Activated T-cell treated with anti-CD3 and anti-CD28 coated beads, Interleukin-2, amount 50 U/mL, for 4 hours (primary cell): ENCODE results near the gene IL1RL1. TPM values are rescaled to one million over a fixed set of nuclear protein-coding genes. Genes with fewer than 3 reads are reported as not detected.
"Not testable (repeated sequence)": the region's sequence is repeated elsewhere in the genome, so short reads cannot be mapped to it uniquely, and the experiment has no call there.

Source experiments
- ATAC-seq, 2 donors: fragments of 200-7000 bp; cut with Tn5 transposase; one replicate each; pipeline ENCODE4 v1.10.0; 2021
- DNase-seq: peaks from one replicate; pipeline ENCODE4 v3.0.0-alpha.2; 2020
- H3K27me3 Mint-ChIP-seq: one replicate; pipeline ENCODE4 v1.8.0; 2021; ENCODE audit warnings: low read depth, mixed read lengths
- H3K36me3 Mint-ChIP-seq: one replicate; pipeline ENCODE4 v1.8.0; 2022; ENCODE audit warnings: mixed read lengths; ENCODE audit not compliant: insufficient read depth
- H3K4me1 Mint-ChIP-seq: one replicate; pipeline ENCODE4 v1.8.0; 2021; ENCODE audit warnings: low read depth, mixed read lengths
- H3K4me3 Mint-ChIP-seq: one replicate; pipeline ENCODE4 v1.8.0; 2021; ENCODE audit warnings: mild to moderate bottlenecking, moderate library complexity, mixed read lengths
- H3K9me3 Mint-ChIP-seq: one replicate; pipeline ENCODE4 v1.8.0; 2021; ENCODE audit warnings: mixed read lengths
- total RNA-seq, 3 donors: library from RNA; stranded (reverse); gene quantifications; one replicate each; pipeline ENCODE4 v1.2.1, GENCODE V29; 2021

The IL1RL1 gene
- total RNA-seq, 3 donors from 2014 or later = 0.26 to 0.58 (median 0.38) TPM

- Mint-ChIP-seq H3K36me3 (no peaks in the 10 kb centered on the region), H3K4me3 (peak overlapping the region; percentile 3), H3K4me1 (peaks cover 26% of the 10 kb centered on the region), H3K27me3 (peaks cover 9% of the 10 kb centered on the region), H3K9me3 (no peaks in the 10 kb centered on the region)
- ATAC-seq (peak in 1 of 2 donors; percentile 34), DNase-seq (no peak)
Measured at GRCh38 chr2:102304268-102304667, 7.1 kb upstream of the IL1RL1 start.

- Mint-ChIP-seq H3K4me1 (peaks cover 26% of the 10 kb centered on the region), H3K9me3 (no peaks in the 10 kb centered on the region), H3K27me3 (peaks cover 9% of the 10 kb centered on the region), H3K4me3 (peak overlapping the region; percentile 3), H3K36me3 (no peaks in the 10 kb centered on the region)
- ATAC-seq (peak; percentile 49 to 51), DNase-seq (peak; percentile 12)
Measured at GRCh38 chr2:102304711-102305611, 6.4 kb upstream of the IL1RL1 start.

GRCh38 chr2:102306125-102306524 is 5.2 kb upstream of the IL1RL1 start:
- Mint-ChIP-seq H3K4me1 (peaks cover 26% of the 10 kb centered on the region), H3K9me3 (no peaks in the 10 kb centered on the region), H3K27me3 (peaks cover 6% of the 10 kb centered on the region), H3K4me3 (no peak overlapping the region), H3K36me3 (no peaks in the 10 kb centered on the region)
- no peak for DNase-seq
- ATAC-seq = no peak

- ATAC-seq (no peak), DNase-seq (no peak)
- no peaks in the 10 kb centered on the region for H3K4me1 Mint-ChIP-seq
- H3K9me3 Mint-ChIP-seq = no peaks in the 10 kb centered on the region
- no peaks in the 10 kb centered on the region for H3K27me3 Mint-ChIP-seq
- H3K4me3 Mint-ChIP-seq = no peak overlapping the region
- no peaks in the 10 kb centered on the region for H3K36me3 Mint-ChIP-seq
Measured at GRCh38 chr2:102313025-102313424, 1.7 kb downstream of the IL1RL1 start.

- no peaks in the 10 kb centered on the region for H3K4me1 Mint-ChIP-seq
- ATAC-seq (no peak), DNase-seq (no peak)
- H3K36me3 Mint-ChIP-seq = no peaks in the 10 kb centered on the region
- no peaks in the 10 kb centered on the region for H3K9me3 Mint-ChIP-seq
- no peak overlapping the region for H3K4me3 Mint-ChIP-seq
- no peaks in the 10 kb centered on the region for H3K27me3 Mint-ChIP-seq
Measured at GRCh38 chr2:102313471-102313870, 2.1 kb downstream of the IL1RL1 start.

- Mint-ChIP-seq H3K4me3 (no peak overlapping the region), H3K4me1 (no peaks in the 10 kb centered on the region), H3K9me3 (no peaks in the 10 kb centered on the region), H3K27me3 (no peaks in the 10 kb centered on the region), H3K36me3 (no peaks in the 10 kb centered on the region)
- ATAC-seq (no peak), DNase-seq (no peak)
Measured at GRCh38 chr2:102313950-102314349, 2.6 kb downstream of the IL1RL1 start.

GRCh38 chr2:102315921-102316320 is 4.6 kb downstream of the IL1RL1 start:
- Mint-ChIP-seq H3K4me1 (no peaks in the 10 kb centered on the region), H3K27me3 (no peaks in the 10 kb centered on the region), H3K4me3 (no peak overlapping the region), H3K9me3 (no peaks in the 10 kb centered on the region), H3K36me3 (no peaks in the 10 kb centered on the region)
- ATAC-seq = no peak
- no peak for DNase-seq

- Mint-ChIP-seq H3K9me3 (no peaks in the 10 kb centered on the region), H3K27me3 (no peaks in the 10 kb centered on the region), H3K4me1 (no peaks in the 10 kb centered on the region), H3K4me3 (no peak overlapping the region), H3K36me3 (no peaks in the 10 kb centered on the region)
- peak in 1 of 2 donors; percentile 28 for ATAC-seq
- no peak for DNase-seq
Measured at GRCh38 chr2:102317715-102318114, 6.4 kb downstream of the IL1RL1 start.

- H3K4me3 Mint-ChIP-seq = no peak overlapping the region
- no peaks in the 10 kb centered on the region for H3K27me3 Mint-ChIP-seq
- no peak for ATAC-seq
- no peaks in the 10 kb centered on the region for H3K4me1 Mint-ChIP-seq
- H3K36me3 Mint-ChIP-seq = no peaks in the 10 kb centered on the region
- DNase-seq = no peak
- no peaks in the 10 kb centered on the region for H3K9me3 Mint-ChIP-seq
Measured at GRCh38 chr2:102318437-102318836, 7.1 kb downstream of the IL1RL1 start.

- DNase-seq = no peak
- no peaks in the 10 kb centered on the region for H3K9me3 Mint-ChIP-seq
- H3K27me3 Mint-ChIP-seq = no peaks in the 10 kb centered on the region
- no peak for ATAC-seq
- H3K4me1 Mint-ChIP-seq = no peaks in the 10 kb centered on the region
- H3K4me3 Mint-ChIP-seq = no peak overlapping the region
- no peaks in the 10 kb centered on the region for H3K36me3 Mint-ChIP-seq
Measured at GRCh38 chr2:102321941-102322719, 10.8 kb downstream of the IL1RL1 start.

GRCh38 chr2:102324914-102325313 is 13.6 kb downstream of the IL1RL1 start:
- DNase-seq = peak; percentile 12
- H3K27me3 Mint-ChIP-seq, H3K4me3 Mint-ChIP-seq, H3K4me1 Mint-ChIP-seq, ATAC-seq, H3K36me3 Mint-ChIP-seq, H3K9me3 Mint-ChIP-seq: not testable (repeated sequence)

- Mint-ChIP-seq H3K36me3 (no peaks in the 10 kb centered on the region), H3K9me3 (no peaks in the 10 kb centered on the region), H3K27me3 (no peaks in the 10 kb centered on the region), H3K4me3 (no peak overlapping the region), H3K4me1 (no peaks in the 10 kb centered on the region)
- DNase-seq (no peak), ATAC-seq (no peak)
Measured at GRCh38 chr2:102331311-102331980, 20.1 kb downstream of the IL1RL1 start.

GRCh38 chr2:102334486-102334885 is 23.1 kb downstream of the IL1RL1 start:
- no peaks in the 10 kb centered on the region for H3K36me3 Mint-ChIP-seq
- no peak for DNase-seq
- no peak overlapping the region for H3K4me3 Mint-ChIP-seq
- H3K4me1 Mint-ChIP-seq = peaks cover 7% of the 10 kb centered on the region
- no peaks in the 10 kb centered on the region for H3K9me3 Mint-ChIP-seq
- no peak for ATAC-seq
- H3K27me3 Mint-ChIP-seq = no peaks in the 10 kb centered on the region

GRCh38 chr2:102335871-102336366 is 24.6 kb downstream of the IL1RL1 start:
- Mint-ChIP-seq H3K4me1 (peaks cover 7% of the 10 kb centered on the region), H3K4me3 (no peak overlapping the region), H3K27me3 (no peaks in the 10 kb centered on the region), H3K36me3 (no peaks in the 10 kb centered on the region), H3K9me3 (no peaks in the 10 kb centered on the region)
- no peak for DNase-seq
- no peak for ATAC-seq
